ENCODE data around the gene HHLA2. TPM values are rescaled to one million over a fixed set of nuclear protein-coding genes. Genes with fewer than 3 reads are reported as not detected.
A peak's percentile ranks its signal among the peaks of the same experiment; 100 is the strongest.

The HHLA2 gene
- total RNA-seq, 1 experiment from 2014 or later, result not detected

- Histone ChIP-seq H3K27ac (ENCODE audit: low read length) (no peak overlapping the region), H3K79me2 (ENCODE audit: low read length) (no peaks in the 10 kb centered on the region), H3K9me3 (ENCODE audit: low read length) (no peaks in the 10 kb centered on the region), H3F3A (ENCODE audit: low read length, unreplicated experiment) (no peaks in the 10 kb centered on the region), H3K4me3 (ENCODE audit: low read length) (no peak overlapping the region), H3K4me1 (ENCODE audit: insufficient read depth, low read length) (peaks cover 24% of the 10 kb centered on the region), H2AFZ (ENCODE audit: low read length) (no peak overlapping the region), H3K9ac (ENCODE audit: low read length) (no peak overlapping the region), H3K27me3 (ENCODE audit: low read length) (no peaks in the 10 kb centered on the region), H4K20me1 (ENCODE audit: low read length) (no peaks in the 10 kb centered on the region), H3K9me2 (replicated peaks; ENCODE audit: low read length) (no peaks in the 10 kb centered on the region), H3K36me3 (ENCODE audit: low read depth, low read length) (no peaks in the 10 kb centered on the region), H3K4me2 (ENCODE audit: low read length) (no peak overlapping the region)
- TF ChIP-seq CTCF (conservative IDR thresholded peaks at IDR 0.05; ENCODE audit: low read depth, low read length) (no peak), EZH2 (IDR thresholded peaks at IDR 0.05; ENCODE audit: low read length, unreplicated experiment) (no peak), EZH2phosphoT487 (IDR thresholded peaks at IDR 0.05; ENCODE audit: borderline replicate concordance, low read length) (no peak)
- ChIA-PET CTCF (no interaction called here), POLR2A (ENCODE audit: unreplicated experiment) (no interaction called here)
- intact Hi-C loops (cut with micrococcal nuclease), result no loop called here
- ATAC-seq (no peak), DNase-seq (no peak)
- no TSS peak for BruUV-seq (replicated peaks)
These were observed 1.7 kb downstream of the HHLA2 start for GRCh38 chr3:108298056-108298455.

GRCh38 chr3:108300103-108300849, 3.9 kb downstream of the HHLA2 start:
- H3K27me3 ChIP-seq (ENCODE audit: low read length), result no peaks in the 10 kb centered on the region
- no peaks in the 10 kb centered on the region for H3K9me3 ChIP-seq (ENCODE audit: low read length)
- no peak for DNase-seq
- TF ChIP-seq CTCF (conservative IDR thresholded peaks at IDR 0.05; ENCODE audit: low read depth, low read length) (no peak), EZH2phosphoT487 (IDR thresholded peaks at IDR 0.05; ENCODE audit: borderline replicate concordance, low read length) (no peak), EZH2 (IDR thresholded peaks at IDR 0.05; ENCODE audit: low read length, unreplicated experiment) (no peak)
- H3F3A ChIP-seq (ENCODE audit: low read length, unreplicated experiment), result no peaks in the 10 kb centered on the region
- no peaks in the 10 kb centered on the region for H3K9me2 ChIP-seq (replicated peaks; ENCODE audit: low read length)
- no TSS peak for BruUV-seq (replicated peaks)
- H3K79me2 ChIP-seq (ENCODE audit: low read length), result no peaks in the 10 kb centered on the region
- H3K9ac ChIP-seq (ENCODE audit: low read length), result no peak overlapping the region
- H3K4me2 ChIP-seq (ENCODE audit: low read length), result no peak overlapping the region
- no peak overlapping the region for H2AFZ ChIP-seq (ENCODE audit: low read length)
- intact Hi-C loops (cut with micrococcal nuclease), result loop anchor here (10.0 kb wide), 1 partner anchor 175 kb away; no protein-coding TSS in a partner anchor
- no peak overlapping the region for H3K4me3 ChIP-seq (ENCODE audit: low read length)
- peaks cover 32% of the 10 kb centered on the region for H3K4me1 ChIP-seq (ENCODE audit: insufficient read depth, low read length)
- ATAC-seq, result no peak
- POLR2A ChIA-PET (ENCODE audit: unreplicated experiment), result no interaction called here
- H3K36me3 ChIP-seq (ENCODE audit: low read depth, low read length), result no peaks in the 10 kb centered on the region
- no peak overlapping the region for H3K27ac ChIP-seq (ENCODE audit: low read length)
- H4K20me1 ChIP-seq (ENCODE audit: low read length), result no peaks in the 10 kb centered on the region
- CTCF ChIA-PET, result no interaction called here

- POLR2A ChIA-PET (ENCODE audit: unreplicated experiment), result no interaction called here
- intact Hi-C loops (cut with micrococcal nuclease), result loop anchor here (10.0 kb wide), 1 partner anchor 173 kb away; no protein-coding TSS in a partner anchor
- no peaks in the 10 kb centered on the region for H4K20me1 ChIP-seq (ENCODE audit: low read length)
- no peaks in the 10 kb centered on the region for H3K36me3 ChIP-seq (ENCODE audit: low read depth, low read length)
- H3K4me1 ChIP-seq (ENCODE audit: insufficient read depth, low read length), result peaks cover 32% of the 10 kb centered on the region
- H2AFZ ChIP-seq (ENCODE audit: low read length), result peak overlapping the region; percentile 46; the same call in 1 of the 2 replicates
- H3K9ac ChIP-seq (ENCODE audit: low read length), result no peak overlapping the region
- H3K4me2 ChIP-seq (ENCODE audit: low read length), result peak overlapping the region; percentile 4; the same call in 1 of the 2 replicates
- CTCF ChIA-PET, result no interaction called here
- no peak overlapping the region for H3K4me3 ChIP-seq (ENCODE audit: low read length)
- H3K9me3 ChIP-seq (ENCODE audit: low read length), result no peaks in the 10 kb centered on the region
- no peaks in the 10 kb centered on the region for H3K9me2 ChIP-seq (replicated peaks; ENCODE audit: low read length)
- no peaks in the 10 kb centered on the region for H3F3A ChIP-seq (ENCODE audit: low read length, unreplicated experiment)
- ATAC-seq (no peak), DNase-seq (peak; percentile 51)
- H3K79me2 ChIP-seq (ENCODE audit: low read length), result no peaks in the 10 kb centered on the region
- TF ChIP-seq EZH2phosphoT487 (IDR thresholded peaks at IDR 0.05; ENCODE audit: borderline replicate concordance, low read length) (no peak), EZH2 (IDR thresholded peaks at IDR 0.05; ENCODE audit: low read length, unreplicated experiment) (no peak), CTCF (conservative IDR thresholded peaks at IDR 0.05; ENCODE audit: low read depth, low read length) (no peak)
- no peaks in the 10 kb centered on the region for H3K27me3 ChIP-seq (ENCODE audit: low read length)
- H3K27ac ChIP-seq (ENCODE audit: low read length), result no peak overlapping the region
- no TSS peak for BruUV-seq (replicated peaks)
These were observed 5.5 kb downstream of the HHLA2 start for GRCh38 chr3:108301695-108302404.

Measured in PC-3 (cell line).